HepG2 (cell line): ENCODE data around the gene KBTBD2.

Experiments
- BRD4 ChIP-seq: sonication (generic); formaldehyde crosslinking; IDR thresholded peaks from 2 replicates; pipeline ENCODE4 v1.4.0; 2020; ENCODE audit warnings: missing genetic modification reagents
- CREB1 ChIP-seq, 2 experiments: fragments of 450-650 bp in 1 of 2; IDR thresholded peaks; 2 replicates each; pipeline ENCODE4 v1.6.1; 2016 to 2017; ENCODE audit warnings: control low read depth in 1 of 2, mild to moderate bottlenecking in 1 of 2, missing compliant biosample characterization in 1 of 2, missing genetic modification characterization in 1 of 2
- CTCF ChIP-seq: sonication (generic); formaldehyde crosslinking; IDR thresholded peaks from 2 replicates; pipeline ENCODE4 v1.5.0; 2020; ENCODE audit warnings: mild to moderate bottlenecking, missing genetic modification reagents, moderate library complexity
- POLR2A ChIP-seq, 2 experiments: IDR thresholded peaks; 2 replicates each; pipeline ENCODE4 v1.6.1; 2011; ENCODE audit warnings: low read depth in 2 of 2, low read length in 2 of 2, mild to moderate bottlenecking in 1 of 2, moderate library complexity in 1 of 2; ENCODE audit not compliant: insufficient read depth in 1 of 2
- SAFB2 ChIP-seq: sonication (generic); formaldehyde crosslinking; IDR thresholded peaks from 2 replicates; pipeline ENCODE4 v1.5.1; 2020; ENCODE audit warnings: missing genetic modification reagents, low read depth, mild to moderate bottlenecking, borderline replicate concordance
- SIN3A ChIP-seq: IDR thresholded peaks from 2 replicates; pipeline ENCODE4 v1.6.1; 2011; ENCODE audit warnings: low read depth, mild to moderate bottlenecking, control low read depth, low read length, borderline replicate concordance
- SNAPC2 ChIP-seq: sonication (generic); formaldehyde crosslinking; IDR thresholded peaks from 2 replicates; pipeline ENCODE4 v1.8.1; 2022; ENCODE audit warnings: mild to moderate bottlenecking, missing genetic modification reagents
- TAF1 ChIP-seq: sonication (generic); formaldehyde crosslinking; IDR thresholded peaks from 2 replicates; pipeline ENCODE4 v1.4.0; 2020; ENCODE audit warnings: missing genetic modification reagents
- TCF7 ChIP-seq: sonication (generic); IDR thresholded peaks from 2 replicates; pipeline ENCODE4 v1.6.1; 2016; ENCODE audit warnings: antibody characterized with exemption, low read depth
- ZNF138 ChIP-seq: sonication (generic); formaldehyde crosslinking; IDR thresholded peaks from 2 replicates; pipeline ENCODE4 v1.5.0; 2020; ENCODE audit warnings: mild to moderate bottlenecking, low read depth, missing genetic modification reagents
- ZNF264 ChIP-seq: sonication (generic); formaldehyde crosslinking; IDR thresholded peaks from 2 replicates; pipeline ENCODE4 v1.4.0; 2020; ENCODE audit warnings: missing genetic modification reagents
- ZNF430 ChIP-seq: sonication (generic); formaldehyde crosslinking; IDR thresholded peaks from 2 replicates; pipeline ENCODE4 v1.9.0; 2021; ENCODE audit warnings: mild to moderate bottlenecking, missing genetic modification reagents
- ZNF468 ChIP-seq: sonication (generic); formaldehyde crosslinking; IDR thresholded peaks from 2 replicates; pipeline ENCODE4 v1.8.0; 2022; ENCODE audit warnings: mild to moderate bottlenecking, moderate library complexity, missing genetic modification reagents
- TF ChIP-seq, protein P1 (sequence below): sonication (generic); formaldehyde crosslinking; IDR thresholded peaks from 2 replicates; pipeline ENCODE4 v1.8.1; 2023; ENCODE audit warnings: missing genetic modification reagents, inconsistent platforms, borderline replicate concordance

DNA sequence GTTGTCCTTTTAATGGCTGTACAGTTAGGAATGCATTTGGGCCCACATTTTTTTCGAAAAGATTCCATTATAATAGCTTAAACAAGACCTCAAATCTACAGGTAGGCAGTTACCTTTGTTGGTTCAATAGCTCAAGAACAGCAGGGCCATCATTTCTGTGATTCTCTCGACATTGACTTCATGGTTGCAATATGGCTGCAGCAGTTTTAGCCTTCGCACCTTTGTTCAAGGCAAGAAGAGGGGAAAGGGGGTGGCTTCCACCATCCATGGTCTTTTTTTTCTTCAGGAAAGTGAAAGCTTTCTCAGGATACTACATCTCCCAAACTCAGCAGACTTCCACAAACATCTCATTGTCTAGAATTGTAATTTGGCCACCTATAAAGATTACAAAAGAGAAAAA, 2.2 kb upstream of the KBTBD2 start:
- TF ChIP-seq SAFB2 (CRISPR knock-in tag) = no peak
- no peak for TF ChIP-seq ZNF264
- TF ChIP-seq BRD4 = no peak
- no peak for TF ChIP-seq TCF7
- no peak for TF ChIP-seq SNAPC2 (CRISPR knock-in tag)
- TF ChIP-seq POLR2A (IDR thresholded peaks at IDR 0.05; ENCODE audit: insufficient read depth in 1 of 2, low read depth in 2 of 2, low read length in 2 of 2) = no peak
- TF ChIP-seq CREB1 (IDR thresholded peaks at IDR 0.05) = no peak
- TF ChIP-seq CREB1 (CRISPR knock-in tag; IDR thresholded peaks at IDR 0.05) = no peak
- no peak for TF ChIP-seq CTCF (CRISPR knock-in tag)
- no peak for TF ChIP-seq TAF1 (CRISPR knock-in tag)
- no peak for TF ChIP-seq ZNF468 (CRISPR knock-in tag)
- TF ChIP-seq, protein P1, sequence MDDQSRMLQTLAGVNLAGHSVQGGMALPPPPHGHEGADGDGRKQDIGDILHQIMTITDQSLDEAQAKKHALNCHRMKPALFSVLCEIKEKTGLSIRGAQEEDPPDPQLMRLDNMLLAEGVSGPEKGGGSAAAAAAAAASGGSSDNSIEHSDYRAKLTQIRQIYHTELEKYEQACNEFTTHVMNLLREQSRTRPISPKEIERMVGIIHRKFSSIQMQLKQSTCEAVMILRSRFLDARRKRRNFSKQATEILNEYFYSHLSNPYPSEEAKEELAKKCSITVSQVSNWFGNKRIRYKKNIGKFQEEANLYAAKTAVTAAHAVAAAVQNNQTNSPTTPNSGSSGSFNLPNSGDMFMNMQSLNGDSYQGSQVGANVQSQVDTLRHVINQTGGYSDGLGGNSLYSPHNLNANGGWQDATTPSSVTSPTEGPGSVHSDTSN = no peak
- 0 out of 2 replicates have a peak, but pooled peaks have one; percentile 28 for TF ChIP-seq SIN3A
- no peak for TF ChIP-seq ZNF430
- TF ChIP-seq ZNF138 (CRISPR knock-in tag) = no peak
